HG03575 (cell line): ENCODE measurements around the gene OPCML.

ENCODE experiments used
- ATAC-seq: cut with Tn5 transposase; IDR thresholded peaks from one replicate; pipeline ENCODE4 v1.9.1; 2021; ENCODE audit not compliant: unreplicated experiment, insufficient number of reproducible peaks, low FRiP score; ENCODE audit errors: extremely low read depth

The OPCML gene

DNA sequence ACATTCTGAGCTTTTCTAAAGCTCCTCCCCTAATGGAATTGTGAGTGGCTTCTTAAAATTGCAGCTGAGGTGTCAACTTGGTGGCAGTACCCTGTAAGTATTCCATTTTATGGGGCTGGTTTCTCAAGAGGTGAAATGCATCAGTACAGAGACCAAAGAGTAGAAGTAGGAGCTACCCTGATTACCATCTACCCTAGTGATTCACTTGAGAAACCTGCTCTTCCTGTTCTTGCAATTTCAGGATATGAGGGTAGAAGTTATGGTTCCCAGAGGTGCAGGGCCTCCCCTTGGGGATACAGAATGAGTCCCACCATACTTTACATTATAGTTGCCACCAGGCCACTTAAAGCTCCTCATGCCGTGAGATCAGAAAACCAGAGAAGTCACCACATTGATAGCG is 944.6 kb downstream of the OPCML start:
- no peak for ATAC-seq

DNA sequence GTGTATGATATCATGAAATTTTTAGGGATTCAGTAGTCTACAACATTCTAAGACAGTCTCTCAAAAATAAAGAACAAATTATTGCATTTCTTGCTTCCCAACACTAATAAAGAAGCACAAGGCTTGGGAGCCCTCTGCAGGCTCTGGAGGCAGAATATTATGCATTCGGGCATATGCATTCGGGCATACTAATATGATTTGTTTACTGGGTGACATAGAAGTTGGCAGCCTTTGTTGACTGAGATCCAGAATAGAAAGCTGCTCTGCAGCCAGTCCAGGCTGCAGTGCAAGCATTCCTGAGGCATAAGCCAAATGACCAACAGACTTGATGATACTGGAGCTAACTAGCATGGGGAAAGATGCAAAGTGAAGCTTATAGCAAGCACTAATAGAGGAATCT is 945.5 kb downstream of the OPCML start:
- no peak for ATAC-seq

GRCh38 chr11:132579634-132580327 is 952.5 kb downstream of the OPCML start:
- ATAC-seq = no peak

GRCh38 chr11:132579136-132579535 is 953.2 kb downstream of the OPCML start:
- no peak for ATAC-seq

GRCh38 chr11:132578580-132578979 is 953.7 kb downstream of the OPCML start:
- no peak for ATAC-seq

- ATAC-seq = no peak
Observed at GRCh38 chr11:132576706-132577105, 955.6 kb downstream of the OPCML start.

- no peak for ATAC-seq
Observed at GRCh38 chr11:132564091-132564885, 968.0 kb downstream of the OPCML start.

DNA sequence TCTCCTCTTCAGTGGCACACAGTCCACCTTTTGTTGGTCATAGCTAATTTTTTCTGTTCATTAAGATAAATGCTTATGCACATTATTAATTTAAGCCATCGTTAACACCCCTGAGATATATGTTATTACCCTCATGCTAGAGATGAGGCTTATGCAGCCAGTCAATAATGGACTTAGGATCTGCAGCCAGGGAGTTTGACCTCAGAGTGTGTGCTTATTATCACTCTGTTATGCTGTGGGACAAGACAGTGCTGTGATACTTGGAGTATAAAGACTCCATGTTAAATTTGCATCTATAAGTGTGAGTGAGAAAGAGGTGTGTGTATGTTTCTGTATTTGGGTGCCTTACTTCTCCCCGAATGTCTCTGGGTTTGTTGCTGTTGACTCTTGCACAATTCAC is 969.3 kb downstream of the OPCML start:
- ATAC-seq = no peak

DNA sequence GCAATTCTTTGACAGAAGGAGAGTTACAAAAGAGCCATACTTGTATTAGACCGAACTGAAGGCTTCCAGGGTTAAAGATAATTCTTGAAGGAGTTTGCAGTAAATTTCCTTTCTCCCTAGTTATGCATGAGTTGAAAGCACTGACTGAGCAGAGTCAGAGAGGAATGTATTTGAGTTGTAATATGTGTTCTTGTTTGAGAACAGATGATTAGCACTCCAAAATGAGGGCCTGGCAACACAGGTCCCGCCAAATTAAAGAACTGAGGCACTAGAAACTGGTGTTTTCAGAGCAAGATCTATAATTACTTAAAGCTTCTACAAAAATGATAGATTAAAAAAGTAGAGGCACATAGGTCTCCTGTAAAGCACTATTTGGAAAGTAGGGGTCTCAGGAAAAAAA is 970.4 kb downstream of the OPCML start:
- no peak for ATAC-seq

DNA sequence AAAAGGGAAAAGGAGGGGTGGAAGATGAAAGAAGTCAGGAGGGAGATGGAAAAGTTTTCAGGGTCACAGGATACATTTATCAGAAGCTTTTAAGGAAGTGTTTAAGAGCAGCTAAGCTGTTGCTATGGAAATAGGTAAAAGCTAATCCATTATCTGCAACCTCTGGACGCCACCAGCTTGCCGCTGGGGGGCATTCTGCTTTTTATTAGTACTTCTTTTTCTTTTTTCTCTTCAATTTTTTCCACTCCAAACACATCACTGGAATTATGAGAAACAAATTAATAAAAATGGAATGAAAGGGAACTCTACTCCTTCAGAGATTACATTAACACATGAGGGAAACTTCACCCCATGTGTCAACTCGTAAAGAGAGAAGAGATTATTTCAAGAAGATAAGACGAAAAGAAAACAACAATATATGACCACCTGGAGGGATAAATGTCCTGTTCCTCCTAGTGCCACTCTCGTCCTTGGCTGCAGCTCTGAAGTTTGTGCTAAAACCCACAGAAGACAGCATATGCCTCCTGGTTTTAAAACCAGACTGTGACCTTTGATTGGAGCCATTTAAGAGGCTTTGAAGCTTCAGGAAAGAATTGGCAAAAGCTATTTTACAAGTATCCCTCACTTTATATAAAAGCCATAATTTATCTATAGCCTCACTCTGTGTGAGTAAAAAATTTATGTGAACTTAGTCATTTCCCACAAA is 972.8 kb downstream of the OPCML start:
- no peak for ATAC-seq

- no peak for ATAC-seq
Observed at GRCh38 chr11:132556316-132556715, 976.0 kb downstream of the OPCML start.

- ATAC-seq = no peak
Observed at GRCh38 chr11:132555617-132556016, 976.7 kb downstream of the OPCML start.

- no peak for ATAC-seq
Observed at GRCh38 chr11:132551016-132551415, 981.3 kb downstream of the OPCML start.

- ATAC-seq = no peak
Observed at GRCh38 chr11:132549561-132549960, 982.7 kb downstream of the OPCML start.

DNA sequence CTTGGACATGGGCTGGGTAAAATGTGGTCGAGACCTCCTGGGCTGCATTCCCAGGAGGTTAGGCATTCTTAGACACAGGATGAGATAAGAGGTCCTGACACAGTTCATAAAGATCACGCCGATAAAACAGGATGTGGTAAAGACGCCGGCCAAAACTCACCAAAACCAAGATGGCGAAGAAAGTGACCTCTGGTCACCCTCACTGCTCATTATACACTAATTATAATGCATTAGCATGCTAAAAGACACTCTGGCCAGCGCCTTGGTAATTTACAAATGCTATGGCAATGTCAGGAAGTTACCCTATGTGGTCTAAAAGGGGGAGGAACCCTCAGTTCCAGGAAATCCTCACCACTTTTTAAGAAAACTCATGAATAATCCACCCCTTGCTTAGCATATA is 983.3 kb downstream of the OPCML start:
- no peak for ATAC-seq

GRCh38 chr11:132544007-132544406 is 988.3 kb downstream of the OPCML start:
- no peak for ATAC-seq

GRCh38 chr11:132541794-132542193 is 990.5 kb downstream of the OPCML start:
- ATAC-seq = no peak

GRCh38 chr11:132540581-132540980 is 991.7 kb downstream of the OPCML start:
- ATAC-seq = no peak

DNA sequence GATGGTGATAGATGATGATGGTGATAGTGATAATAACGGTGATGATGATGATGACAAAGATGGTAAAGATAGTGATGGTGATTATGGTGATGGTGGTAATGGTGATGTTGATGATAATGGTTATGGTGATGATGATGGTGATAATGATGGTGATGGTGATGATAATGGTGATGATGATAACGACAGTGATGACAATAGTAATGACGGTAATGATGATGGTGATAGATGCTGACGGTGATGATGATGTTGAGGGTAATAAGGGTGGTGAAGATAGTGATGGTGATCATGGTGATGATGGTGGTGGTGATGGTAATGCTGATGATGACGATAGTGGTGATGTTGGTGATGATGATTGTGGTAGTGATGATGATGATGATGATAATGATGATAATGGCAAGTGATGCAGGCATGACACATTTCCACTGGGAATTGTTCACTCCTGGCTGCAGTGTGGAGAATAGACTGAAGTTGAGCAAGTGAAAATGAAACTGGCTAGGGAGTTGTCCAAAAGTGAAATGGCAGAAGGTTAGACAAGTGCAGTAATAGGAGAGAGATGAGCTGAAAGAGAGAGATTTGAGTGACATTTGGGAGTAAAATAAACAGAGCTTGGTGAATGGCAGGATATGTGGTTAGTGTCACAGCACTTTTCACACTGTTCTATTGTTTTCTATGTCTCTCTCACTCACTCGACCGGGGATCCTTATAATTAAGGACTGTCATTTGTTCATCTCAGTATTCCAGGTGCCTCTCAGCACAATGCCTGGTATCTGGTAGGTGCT is 992.5 kb downstream of the OPCML start:
- ATAC-seq = no peak
